AG04450 (cell line): ENCODE data around the gene ITSN1. TPM values are rescaled to one million over a fixed set of nuclear protein-coding genes. Genes with fewer than 3 reads are reported as not detected.
"Not testable (repeated sequence)": the region's sequence is repeated elsewhere in the genome, so short reads cannot be mapped to it uniquely, and the experiment has no call there.

Experiments
- CTCF ChIA-PET: fragments of 300-600, 350-600 bp; formaldehyde crosslinking; extraction: SDS; loops from one replicate; lab custom pipeline; 2022; ENCODE audit warnings: antibody characterized with exemption, inconsistent platforms; lab: Charles Lee
- POLR2A ChIA-PET: fragments of 350-600 bp; formaldehyde crosslinking; extraction: SDS; loops from one replicate; lab custom pipeline; 2021; ENCODE audit warnings: antibody characterized with exemption, inconsistent platforms; lab: Yijun Ruan, JAX
- DNase-seq: peaks from one replicate; pipeline ENCODE4 v3.0.0-alpha.2; 2011; ENCODE audit warnings: low read depth, low spot score
- H3K27ac ChIP-seq: one replicate; pipeline ENCODE4 v1.5.1; 2012; ENCODE audit warnings: low read depth, low read length, control low read depth
- H3K27me3 ChIP-seq: one replicate; pipeline ENCODE4 v1.6.0; 2012; ENCODE audit warnings: low read length; ENCODE audit not compliant: control insufficient read depth, insufficient read depth
- H3K4me3 ChIP-seq: 2 replicates; pipeline ENCODE4 v1.5.1; 2011; ENCODE audit warnings: mild to moderate bottlenecking, low read depth, low read length, control low read depth
- H3K9me3 ChIP-seq: 2 replicates; pipeline ENCODE4 v1.5.1; 2012; ENCODE audit warnings: low read length; ENCODE audit not compliant: control insufficient read depth, insufficient read depth
- CTCF ChIP-seq: IDR thresholded peaks from 2 replicates; pipeline ENCODE4 v1.5.1; 2011; ENCODE audit warnings: low read depth, low read length, control low read depth, inconsistent platforms
- polyA plus RNA-seq: library from polyadenylated mRNA; depleted of rRNA; stranded (reverse); fragments of >200 nt; gene quantifications from 2 replicates; pipeline ENCODE4 v1.2.3, GENCODE V29; 2011

ITSN1 gene
- polyA plus RNA-seq, 1 experiment, result 51.5 TPM

DNA sequence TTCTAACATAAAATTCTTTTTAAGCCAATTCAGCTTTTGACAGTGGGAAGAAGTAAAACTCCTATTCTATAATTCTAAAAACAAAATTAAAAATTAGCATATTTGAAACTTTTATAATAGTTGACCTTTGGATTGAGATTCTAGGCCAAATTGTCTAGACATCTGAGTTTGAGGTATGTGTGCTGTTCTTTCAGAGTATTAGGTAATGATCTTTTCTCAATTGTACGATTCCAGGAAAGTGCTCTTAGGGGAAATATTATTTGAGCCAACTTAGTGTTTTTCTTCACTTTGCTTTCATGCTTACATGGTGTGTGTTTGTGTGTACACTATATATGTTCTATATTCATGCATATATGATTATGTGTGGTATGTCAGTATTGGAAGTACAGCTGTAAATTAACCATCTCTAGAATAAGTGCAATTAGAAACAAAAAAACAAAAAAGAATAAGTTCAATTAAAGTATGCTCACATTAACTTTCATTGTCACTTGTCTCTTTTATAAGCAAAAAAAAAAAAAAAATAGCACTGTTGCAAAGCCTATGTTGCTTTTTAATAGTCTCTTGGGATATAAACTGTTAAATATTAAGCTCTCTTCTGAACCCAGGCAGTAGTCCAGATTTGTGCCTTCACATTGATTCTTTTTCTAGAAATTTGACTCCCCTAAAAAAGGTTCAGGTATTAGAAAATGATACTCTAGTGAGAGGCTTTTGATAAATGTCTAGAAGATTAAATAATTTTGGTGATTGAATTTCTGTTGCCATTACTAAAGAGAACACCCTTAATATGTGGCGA is 141.1 kb downstream of the ITSN1 start:
- no peak for TF ChIP-seq CTCF
- Histone ChIP-seq H3K9me3 (0 out of 2 replicates have a peak, but pooled peaks cover 4% of the 10 kb centered on the region), H3K27me3 (no peaks in the 10 kb centered on the region), H3K27ac (no peak overlapping the region), H3K4me3 (no peak overlapping the region)
- ChIA-PET CTCF (no interaction called here), POLR2A (no interaction called here)
- DNase-seq, result no peak

GRCh38 chr21:33787431-33787830 is 145.1 kb downstream of the ITSN1 start:
- CTCF ChIA-PET, result no interaction called here
- H3K4me3 ChIP-seq, result no peak overlapping the region
- no peaks in the 10 kb centered on the region for H3K9me3 ChIP-seq
- DNase-seq, result no peak
- POLR2A ChIA-PET, result no interaction called here
- no peak for TF ChIP-seq CTCF
- H3K27ac ChIP-seq, result no peak overlapping the region
- H3K27me3 ChIP-seq, result no peaks in the 10 kb centered on the region

- H3K27ac ChIP-seq, H3K4me3 ChIP-seq, CTCF ChIA-PET, DNase-seq, H3K9me3 ChIP-seq, H3K27me3 ChIP-seq, POLR2A ChIA-PET: not testable (repeated sequence)
Observed at GRCh38 chr21:33788438-33788837, 146.1 kb downstream of the ITSN1 start.

GRCh38 chr21:33789697-33790096 is 147.4 kb downstream of the ITSN1 start:
- no peak for DNase-seq
- Histone ChIP-seq H3K9me3 (no peaks in the 10 kb centered on the region), H3K27me3 (no peaks in the 10 kb centered on the region), H3K4me3 (no peak overlapping the region), H3K27ac (no peak overlapping the region)
- TF ChIP-seq CTCF, result no peak
- CTCF ChIA-PET, result no interaction called here
- POLR2A ChIA-PET, result interaction anchor here (0.6 kb wide), 1 partner anchor 146 kb away, joined by 3 read pairs; no protein-coding TSS in a partner anchor

- no peak overlapping the region for H3K27ac ChIP-seq
- H3K27me3 ChIP-seq, result no peaks in the 10 kb centered on the region
- ChIA-PET POLR2A (no interaction called here), CTCF (no interaction called here)
- no peak for DNase-seq
- no peak overlapping the region for H3K4me3 ChIP-seq
- TF ChIP-seq CTCF, result no peak
- no peaks in the 10 kb centered on the region for H3K9me3 ChIP-seq
Observed at GRCh38 chr21:33791073-33791472, 148.8 kb downstream of the ITSN1 start.
